Left cardiac atrium (tissue), 4 donors: ENCODE data around the gene WDR37. TPM values are rescaled to one million over a fixed set of nuclear protein-coding genes. Genes with fewer than 3 reads are reported as not detected.
A peak's percentile ranks its signal among the peaks of the same experiment; 100 is the strongest.
"Not testable (repeated sequence)": the region's sequence is repeated elsewhere in the genome, so short reads cannot be mapped to it uniquely, and the experiment has no call there.

Experiments
- ATAC-seq, 2 donors: fragments of 200-7000 bp; cut with Tn5 transposase; one replicate each; pipeline ENCODE4 v1.9.1; 2020; ENCODE audit warnings: mild to moderate bottlenecking in 2 of 2, moderate library complexity in 2 of 2
- DNase-seq: peaks from one replicate; pipeline ENCODE4 v3.0.0-alpha.2; 2020
- intact Hi-C, 2 donors: fragments of 100-400 bp; cut with DNase I; formaldehyde crosslinking; loops; one replicate each; pipeline versions ENCODE4 v1.14.1 to v1.15.1; 2022 to 2023
- total RNA-seq, 2 donors: library from RNA; stranded (reverse); fragmentation: NEBNext Ultra II Directional; extraction: Animal tissue kit (Norgen Biotek cat#: 25700); gene quantifications; one replicate each; pipeline ENCODE4 v1.2.1, GENCODE V29; 2021
- donor health status: DM: no; HTN: yes; CAD: no.
- donor health status: DM: no; HTN: yes; CAD: no; lungs with severe emphysema.
- donor health status: DM: yes; HTN: yes; CAD: no.
- donor health status: Dilated cardiomyopathy.

WDR37 gene
- total RNA-seq, 2 donors from 2014 or later: 23.2 to 33.9 TPM

DNA sequence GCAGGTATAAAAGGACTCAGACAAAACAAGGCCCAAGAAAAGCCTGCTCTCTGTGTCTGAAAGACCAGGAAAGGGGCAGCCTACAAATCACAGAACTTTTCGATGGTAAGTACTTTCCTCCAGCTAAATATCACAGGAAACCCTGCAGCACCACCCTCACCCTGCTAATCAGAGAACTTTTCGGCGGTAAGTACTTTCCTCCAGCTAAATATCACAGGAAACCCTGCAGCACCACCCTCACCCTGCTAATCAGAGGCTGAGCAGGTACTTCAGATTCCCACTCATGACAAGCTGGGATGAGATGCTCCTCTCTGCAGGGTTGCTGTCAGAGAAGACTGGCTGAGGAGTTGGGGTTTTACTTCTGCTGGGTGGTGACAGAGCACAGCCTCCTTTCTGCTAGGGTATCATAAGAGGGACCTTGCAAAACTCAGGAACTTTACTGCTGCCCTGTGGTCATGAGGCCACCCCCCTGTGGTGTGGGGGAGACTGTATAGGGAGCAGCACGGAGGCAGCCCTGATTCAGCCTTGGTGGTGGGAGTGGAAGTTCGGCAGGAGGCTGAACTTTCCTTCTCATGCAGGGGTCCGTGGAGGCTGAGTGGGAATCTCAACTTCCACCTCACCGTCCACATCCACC is 7.2 kb downstream of the WDR37 start:
- intact Hi-C loops: no loop called here
- ATAC-seq (peak; percentile 25 to 35), DNase-seq (no peak)

DNA sequence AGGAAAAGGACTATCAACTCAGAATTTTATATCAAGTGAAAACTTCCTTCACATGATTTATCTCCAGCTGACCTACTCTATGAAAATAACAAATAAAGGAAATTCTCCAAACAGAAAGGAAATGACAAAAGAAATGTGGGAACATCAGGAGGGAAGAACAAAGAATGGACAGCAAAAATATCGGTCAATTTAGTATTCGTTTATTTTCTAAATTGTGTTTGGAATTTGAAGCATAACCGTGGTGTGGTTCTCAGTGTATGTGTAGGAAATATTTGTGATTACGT is 8.7 kb downstream of the WDR37 start:
- DNase-seq: no peak
- intact Hi-C loops: no loop called here
- ATAC-seq: no peak

DNA sequence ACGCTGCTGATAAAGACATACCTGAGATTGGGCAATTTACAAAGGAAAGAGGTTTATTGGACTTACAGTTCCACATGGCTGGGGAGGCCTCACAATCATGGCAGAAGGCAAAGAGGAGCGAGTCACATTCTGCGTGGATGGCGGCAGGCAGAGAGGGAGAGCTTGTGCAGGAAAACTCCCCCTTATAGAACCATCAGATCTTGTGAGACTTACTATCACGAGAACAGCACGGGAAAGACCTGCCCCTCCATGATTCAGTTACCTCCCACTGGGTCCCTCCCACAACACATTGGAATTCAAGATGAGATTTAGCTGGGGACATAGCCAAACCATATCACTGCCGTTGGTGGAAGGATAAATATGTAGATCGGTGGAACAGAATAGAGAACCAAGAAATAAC is 10.5 kb downstream of the WDR37 start:
- ATAC-seq, DNase-seq, intact Hi-C loops: not testable (repeated sequence)

DNA sequence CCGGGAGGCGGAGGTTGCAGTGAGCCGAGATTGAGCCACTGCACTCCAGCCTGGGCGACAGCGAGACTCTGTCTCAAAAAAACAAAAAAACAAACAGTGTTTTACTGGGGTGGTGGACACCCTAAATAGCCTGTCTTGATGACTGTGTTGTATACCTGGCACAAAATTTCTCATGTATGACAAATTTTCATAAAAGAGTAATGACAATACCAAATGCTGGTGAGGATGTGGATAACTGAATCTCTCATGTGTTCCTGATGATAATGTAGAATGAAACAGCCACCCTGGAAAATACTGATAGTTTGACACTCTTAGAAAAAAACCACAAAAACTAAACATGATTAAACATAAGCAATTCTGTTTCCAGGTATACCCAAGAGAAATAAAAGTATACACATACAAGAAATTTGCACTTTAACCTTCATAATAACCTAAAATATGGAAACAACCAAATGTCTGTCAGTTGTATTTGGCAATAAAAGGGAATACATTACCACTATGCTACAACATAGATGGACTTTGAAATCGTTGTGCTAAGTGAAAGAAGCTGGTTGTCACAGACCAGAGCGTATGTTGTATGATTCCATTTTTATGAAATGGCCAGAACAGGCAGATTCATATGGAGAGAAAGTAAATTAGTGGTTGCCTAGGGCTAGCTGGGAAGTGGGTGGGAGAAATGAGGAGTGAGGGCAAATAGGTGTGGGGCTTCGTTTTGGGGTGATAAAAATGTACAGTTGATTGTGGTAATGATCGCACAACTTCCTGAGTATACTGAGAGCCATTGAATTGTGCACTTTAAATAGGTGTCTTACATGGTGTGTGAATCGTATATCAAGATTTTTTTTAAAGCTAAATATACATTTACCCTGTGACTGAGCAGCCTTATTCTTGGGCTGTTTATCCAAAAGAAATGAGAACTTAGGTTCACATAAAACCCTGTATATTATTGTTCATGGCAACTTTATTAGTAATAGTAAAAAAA is 12.5 kb downstream of the WDR37 start:
- ATAC-seq (no peak), DNase-seq (no peak)
- intact Hi-C loops: no loop called here

DNA sequence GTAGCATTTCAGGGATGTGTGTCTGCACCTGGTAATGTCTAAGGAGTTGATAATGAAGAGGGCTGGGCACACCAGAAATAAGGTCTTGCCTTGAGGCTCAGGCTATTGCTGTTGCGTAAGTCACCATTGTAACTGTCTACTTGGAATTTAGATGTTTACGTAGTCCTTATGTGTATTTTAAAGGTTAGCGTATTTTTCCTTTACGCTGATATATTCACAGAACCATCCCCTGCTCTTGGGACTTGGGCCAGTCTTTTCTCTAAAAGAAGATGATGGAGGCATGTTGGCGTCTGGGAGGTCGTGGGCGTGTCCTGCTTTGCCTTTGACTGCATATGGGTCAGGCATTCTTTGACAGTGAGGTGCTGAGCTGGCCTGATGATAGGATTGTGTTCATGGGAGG is 14.7 kb downstream of the WDR37 start:
- ATAC-seq (peak in 1 of 2 donors; percentile 76), DNase-seq (no peak)
- intact Hi-C loops: no loop called here

DNA sequence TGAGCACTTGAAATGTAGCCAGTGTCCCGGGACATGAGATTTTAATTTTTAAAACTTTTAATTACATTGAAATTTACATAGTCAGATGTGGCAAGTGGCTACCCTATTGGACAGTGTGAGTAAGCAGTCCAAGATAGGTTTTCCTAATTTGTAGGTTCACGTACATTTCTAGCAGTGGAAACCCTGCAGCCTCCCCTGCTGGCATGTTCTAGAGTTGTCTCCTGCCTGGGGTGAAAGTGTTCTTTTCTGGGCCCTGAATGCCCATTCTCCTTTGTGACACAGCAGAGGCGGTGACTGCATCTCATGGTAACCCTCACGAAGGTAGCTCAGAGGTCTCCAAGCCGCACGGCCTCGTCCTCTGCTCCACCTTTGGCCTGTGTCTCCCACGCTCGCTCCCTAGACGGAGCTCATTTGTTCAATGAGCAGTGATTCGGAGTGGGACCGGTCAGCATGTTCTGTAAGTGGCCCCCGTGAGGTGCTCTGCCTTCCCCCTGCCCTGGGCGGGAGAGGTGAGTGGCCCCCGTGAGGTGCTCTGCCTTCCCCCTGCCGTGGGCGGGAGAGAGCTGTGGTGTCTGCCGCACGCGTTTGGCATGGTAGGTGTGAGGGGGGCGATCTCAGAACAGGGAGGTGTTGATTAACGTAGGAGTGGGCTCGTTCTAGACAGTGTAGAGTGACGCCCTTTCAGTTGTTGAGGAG is 18.0 kb downstream of the WDR37 start:
- ATAC-seq (peak in 1 of 2 donors; percentile 15), DNase-seq (no peak)
- intact Hi-C loops: no loop called here

DNA sequence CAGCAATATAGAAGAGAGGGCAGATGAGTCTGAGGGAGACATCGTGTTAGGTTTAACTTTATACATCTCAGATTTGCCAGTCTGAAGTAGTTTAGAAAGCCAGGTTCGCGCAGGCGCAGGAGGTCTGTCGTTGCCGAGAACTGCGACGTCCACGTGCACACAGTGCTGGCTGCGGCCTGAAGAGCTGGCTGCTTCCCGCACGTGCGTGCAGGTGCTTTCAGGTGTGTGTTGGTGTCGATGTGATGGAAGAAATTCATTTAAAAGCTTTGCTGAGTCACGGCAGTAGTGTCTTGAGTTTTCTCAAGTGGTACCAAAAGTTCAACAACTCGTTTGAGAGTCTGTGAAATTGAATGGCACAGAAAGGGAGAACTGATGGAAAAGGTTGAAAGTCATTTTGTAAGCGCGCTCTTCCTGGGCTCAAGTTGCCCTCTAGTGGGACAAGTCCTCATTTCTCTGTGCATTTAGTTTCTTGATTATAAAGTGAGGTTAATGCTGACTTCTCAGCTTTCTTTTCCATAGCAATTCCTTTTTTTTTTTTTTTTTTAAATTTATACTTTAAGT is 18.6 kb downstream of the WDR37 start:
- peak in 1 of 2 donors; percentile 27 for ATAC-seq
- intact Hi-C loops: no loop called here
- DNase-seq: no peak

DNA sequence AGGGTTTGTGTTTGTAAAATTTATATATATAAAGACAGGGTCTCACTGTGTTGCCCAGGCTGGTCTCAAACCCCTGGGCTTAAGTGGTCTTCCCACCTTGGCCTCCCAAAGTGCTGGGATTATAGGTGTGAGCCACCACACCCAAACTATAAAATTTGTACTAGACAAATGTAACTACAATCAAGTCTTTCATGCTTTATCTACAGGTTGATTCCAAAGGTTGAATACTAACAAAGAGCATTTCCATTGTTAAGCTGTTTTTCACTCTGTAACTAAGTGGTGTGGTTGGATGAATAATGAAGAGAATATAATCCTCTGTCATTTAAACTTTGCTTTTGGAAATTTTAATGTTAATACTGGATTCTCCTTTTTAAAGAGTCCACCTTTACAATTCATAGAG is 22.5 kb downstream of the WDR37 start:
- ATAC-seq (no peak), DNase-seq (no peak)
- intact Hi-C loops: no loop called here

DNA sequence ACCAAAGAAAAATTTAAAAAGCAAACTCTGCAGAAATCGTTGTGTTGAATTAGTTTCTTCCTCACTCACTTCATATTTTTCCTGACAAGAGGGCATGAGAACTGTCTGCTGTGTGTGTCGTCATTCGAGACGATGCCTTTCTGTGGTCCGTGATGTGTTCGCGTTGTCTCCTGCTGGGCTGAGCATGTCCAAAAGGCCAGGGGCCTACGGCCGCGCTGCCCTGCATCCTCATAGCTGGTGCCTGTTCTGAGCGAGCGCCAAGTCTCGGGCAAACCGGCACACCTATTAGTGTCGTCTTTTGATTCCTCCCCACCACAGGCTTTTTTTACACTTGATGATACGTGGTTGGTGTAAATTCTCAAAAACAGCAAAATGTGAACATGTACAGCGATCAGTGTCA is 27.4 kb downstream of the WDR37 start:
- no peak for ATAC-seq
- intact Hi-C loops: no loop called here
- DNase-seq: no peak

DNA sequence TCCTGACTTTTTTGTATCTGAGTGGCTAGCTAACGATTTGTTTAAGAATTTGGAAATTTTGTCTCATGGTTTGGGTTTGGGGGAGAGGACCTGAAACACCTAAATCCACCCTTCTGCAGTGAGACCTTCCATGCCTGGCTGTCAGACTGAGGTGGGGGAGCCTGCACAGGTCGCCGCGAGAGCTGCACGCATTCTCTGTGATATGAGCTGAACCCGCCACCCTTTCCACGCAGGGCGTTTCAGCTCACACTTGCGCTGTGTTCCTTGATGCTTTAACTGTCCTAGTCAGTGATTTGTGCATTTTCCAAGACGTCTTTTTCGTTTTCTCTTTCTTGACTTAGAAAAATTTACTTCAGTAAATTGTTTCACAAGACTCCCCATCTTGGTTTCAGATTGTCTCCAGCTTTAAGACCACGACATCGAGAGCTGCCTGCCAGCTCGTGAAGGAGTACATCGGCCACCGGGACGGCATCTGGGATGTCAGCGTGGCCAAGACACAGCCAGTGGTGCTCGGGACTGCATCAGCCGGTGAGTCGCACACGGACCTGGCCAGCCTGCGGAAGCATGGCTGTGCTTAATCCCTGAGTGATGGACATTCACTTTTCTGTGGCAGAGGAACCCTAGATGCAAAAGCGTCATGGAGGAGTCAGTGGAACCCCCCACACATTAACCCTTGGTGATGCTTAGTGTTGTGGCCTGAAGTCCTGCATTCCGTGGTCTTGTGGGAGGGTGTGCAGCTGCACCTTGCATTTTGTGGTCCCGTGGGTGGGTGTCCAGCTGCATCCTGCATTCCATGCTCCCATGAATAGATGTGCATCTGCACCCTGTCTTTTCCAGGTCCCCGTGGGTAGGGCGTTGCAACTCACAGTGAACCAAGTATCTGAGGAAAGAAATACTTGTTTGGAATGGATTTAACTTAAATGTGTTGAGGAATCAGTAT is 28.1 kb downstream of the WDR37 start:
- intact Hi-C loops: no loop called here
- ATAC-seq: no peak
- no peak for DNase-seq

DNA sequence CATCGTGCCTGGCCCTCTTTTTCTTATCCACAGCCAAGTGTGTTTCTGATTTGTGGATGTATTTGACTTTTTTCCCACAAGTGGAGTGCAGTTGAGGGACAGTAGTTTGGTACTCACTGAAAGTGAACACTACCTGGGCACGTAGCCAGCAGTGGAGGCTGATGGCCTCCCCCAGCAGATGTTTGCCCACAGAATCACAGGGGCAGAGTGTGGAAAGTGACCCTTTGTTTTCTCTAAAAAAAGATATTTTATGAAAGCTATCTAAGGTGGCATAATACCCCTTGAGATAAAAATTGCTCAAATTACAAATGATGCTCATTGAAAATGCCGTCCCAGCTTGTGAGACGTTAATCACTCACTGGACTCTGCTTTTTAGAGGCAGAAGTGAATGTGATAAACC is 29.1 kb downstream of the WDR37 start:
- DNase-seq: no peak
- ATAC-seq: no peak
- intact Hi-C loops: no loop called here

DNA sequence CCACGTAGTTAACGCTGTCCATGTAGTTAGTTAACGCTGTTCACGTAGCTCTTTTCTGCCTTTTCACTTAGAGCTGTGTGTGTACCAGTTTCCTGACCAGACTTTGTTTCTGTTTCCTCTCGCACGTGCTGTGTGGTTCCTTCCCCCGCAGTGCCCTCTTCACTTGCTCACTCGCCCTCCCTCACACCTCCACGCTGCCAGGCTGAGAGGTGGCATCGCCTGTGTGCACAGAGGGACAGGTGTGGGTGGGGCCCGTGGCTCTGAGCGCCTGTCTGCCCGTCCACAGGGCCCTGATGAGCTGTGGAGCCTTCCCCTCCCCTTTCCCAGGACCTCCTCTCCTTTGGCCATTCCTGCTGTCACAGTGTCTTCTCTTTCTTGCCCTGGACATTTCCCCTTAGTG is 30.6 kb downstream of the WDR37 start:
- intact Hi-C loops: no loop called here
- ATAC-seq: peak in 1 of 2 donors; percentile 12
- DNase-seq: no peak

DNA sequence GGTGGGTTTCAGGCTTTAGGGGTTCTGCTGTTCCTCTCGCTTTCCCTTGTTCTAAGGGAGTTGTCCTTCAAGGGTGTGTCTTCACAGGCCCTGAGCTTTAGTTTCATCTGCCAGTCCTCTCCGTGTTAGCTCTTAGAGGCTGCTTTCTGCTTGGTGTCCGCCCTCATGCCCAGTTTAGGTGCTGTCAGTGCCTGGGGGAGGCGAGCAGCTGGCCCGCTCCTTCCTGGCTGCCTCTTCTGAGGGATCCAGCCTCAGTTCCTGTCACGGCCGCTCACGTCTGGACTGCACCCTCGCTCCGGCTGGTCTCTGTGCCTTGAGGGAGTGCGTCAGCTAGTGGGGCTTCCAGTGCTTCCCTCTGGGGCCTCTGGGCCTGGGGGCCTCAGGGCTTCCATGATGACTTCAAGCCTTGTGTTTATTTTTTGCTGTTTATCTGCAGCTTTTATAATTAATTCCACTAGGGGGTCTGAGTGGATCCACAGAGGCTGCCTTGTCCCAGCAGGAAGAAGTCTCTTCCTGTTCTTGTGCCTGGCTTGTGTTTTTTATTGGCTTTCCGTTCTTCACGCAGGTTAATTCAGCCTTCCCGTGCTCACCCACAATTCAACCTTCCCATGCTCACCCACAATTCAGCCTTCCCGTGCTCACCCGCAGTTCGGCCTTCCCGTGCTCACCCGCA is 33.0 kb downstream of the WDR37 start:
- intact Hi-C loops: no loop called here
- no peak for ATAC-seq
- DNase-seq: no peak

DNA sequence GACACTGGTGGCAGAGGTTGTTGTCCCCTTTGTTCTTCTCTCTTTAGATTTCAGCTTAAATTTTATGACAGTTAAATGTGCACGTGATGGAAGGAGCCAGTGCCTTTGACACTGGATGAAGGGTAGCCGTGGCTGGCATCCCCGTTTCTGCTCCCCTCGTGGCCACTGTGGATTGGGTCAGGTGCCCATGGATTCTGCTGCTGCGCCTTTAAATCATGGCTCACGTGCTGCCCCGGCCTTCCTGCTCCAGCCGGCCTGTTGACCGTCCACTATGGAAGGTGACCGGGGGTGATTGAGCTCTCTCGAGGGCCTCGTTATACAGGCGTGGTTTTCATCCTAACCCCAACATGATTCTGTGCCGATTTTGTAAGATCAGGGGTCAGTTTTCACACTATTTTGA is 34.5 kb downstream of the WDR37 start:
- intact Hi-C loops: no loop called here
- no peak for ATAC-seq
- no peak for DNase-seq

DNA sequence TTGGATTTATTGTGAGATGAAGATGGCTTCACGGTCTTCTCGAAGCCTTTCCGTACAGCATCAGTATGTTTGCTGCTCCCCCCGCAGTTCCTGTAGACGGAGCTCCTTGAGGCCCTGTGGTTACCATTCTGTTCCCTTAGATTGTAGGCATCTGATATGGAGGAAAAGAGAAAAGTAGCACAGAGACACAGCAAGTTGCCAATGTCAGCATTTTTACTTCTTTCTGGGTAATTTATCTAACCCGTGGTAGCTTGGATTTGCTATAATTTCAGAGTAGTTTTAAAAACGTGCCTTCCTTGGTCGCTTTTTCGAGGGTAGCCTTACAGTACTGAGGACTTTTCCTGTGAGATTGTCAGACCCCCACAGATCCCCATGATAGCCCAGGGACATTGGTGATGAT is 37.5 kb downstream of the WDR37 start:
- ATAC-seq (no peak), DNase-seq (no peak)
- intact Hi-C loops: no loop called here

DNA sequence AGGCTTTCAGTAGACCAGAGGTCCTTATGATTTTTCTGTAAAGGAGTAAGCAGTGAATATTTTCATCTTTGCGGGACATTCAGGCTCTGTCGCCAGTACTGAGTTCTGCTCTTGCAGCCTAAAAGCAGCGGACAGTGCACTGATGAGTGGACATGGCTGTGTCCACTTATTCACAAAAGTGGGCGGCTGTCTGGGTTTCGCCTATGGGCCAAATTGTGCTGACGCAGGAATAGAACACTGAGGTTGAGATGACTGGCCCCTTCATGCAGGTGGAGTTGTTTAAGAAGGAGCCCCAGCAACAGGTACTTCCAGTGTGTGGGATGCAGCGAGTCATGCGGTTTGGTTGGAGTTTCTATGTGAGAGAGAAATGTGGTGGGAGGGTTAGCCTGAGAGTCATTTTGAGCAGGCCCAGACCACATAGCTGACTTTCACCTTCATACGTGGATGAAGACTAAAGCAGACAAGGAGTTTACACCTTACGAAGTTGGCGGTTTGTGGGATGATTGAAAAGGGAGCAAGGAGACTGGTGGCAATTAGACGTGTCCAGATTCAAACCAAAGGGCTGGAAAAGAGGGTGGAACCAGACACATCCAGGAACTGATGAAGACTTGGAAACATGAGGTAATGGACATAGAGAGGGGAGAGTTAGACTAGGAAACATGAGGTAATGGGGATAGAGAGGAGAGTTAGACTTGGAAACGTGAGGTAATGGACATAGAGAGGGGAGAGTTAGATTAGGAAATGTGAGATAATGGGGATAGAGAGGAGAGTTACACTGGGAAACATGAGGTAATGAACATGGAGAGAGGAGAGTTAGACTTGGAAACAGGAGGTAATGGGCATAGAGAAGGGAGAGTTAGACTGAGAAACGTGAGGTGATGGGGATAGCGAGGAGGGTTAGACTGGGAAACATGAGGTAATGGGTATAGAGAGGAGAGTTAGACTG is 38.2 kb downstream of the WDR37 start:
- ATAC-seq (no peak), DNase-seq (no peak)
- intact Hi-C loops: no loop called here

DNA sequence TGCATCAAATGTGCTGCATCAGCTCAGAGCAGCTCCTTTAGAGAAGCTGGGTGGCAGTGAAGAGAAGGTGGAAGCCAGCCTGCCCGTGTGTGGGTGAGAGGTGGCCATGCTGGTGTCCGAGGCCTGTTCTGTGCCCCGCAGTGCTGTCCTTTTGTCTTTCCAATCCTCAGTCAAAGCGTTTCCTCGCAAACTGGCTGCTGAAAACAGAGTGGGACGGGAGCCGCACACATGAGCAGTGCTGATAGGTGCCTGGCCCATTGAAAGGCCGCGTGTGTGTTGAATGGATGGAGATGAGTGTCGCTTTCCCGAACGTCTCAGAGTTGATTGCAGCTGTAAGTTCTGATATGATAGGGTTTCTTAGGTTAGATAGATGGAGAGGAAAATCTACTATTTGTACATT is 39.3 kb downstream of the WDR37 start:
- ATAC-seq (no peak), DNase-seq (no peak)
- intact Hi-C loops: no loop called here
